Parathyroid adenoma (tissue), 2 donors: Measurements from ENCODE around the gene MATN3.

Experiments used
- H2AFZ ChIP-seq: fragments of 300-600 bp; sonication (generic); one replicate; pipeline ENCODE4 v1.7.0; 2017; ENCODE audit warnings: antibody characterized with exemption, mild to moderate bottlenecking
- H3K27ac ChIP-seq: fragments of 300-600 bp; sonication (generic); one replicate; pipeline ENCODE4 v1.7.0; 2017
- H3K27me3 ChIP-seq: fragments of 300-600 bp; sonication (generic); one replicate; pipeline ENCODE4 v1.7.0; 2017; ENCODE audit warnings: low read length; ENCODE audit not compliant: control insufficient read depth, insufficient read depth
- H3K36me3 ChIP-seq: fragments of 300-600 bp; sonication (generic); one replicate; pipeline ENCODE4 v1.7.0; 2017; ENCODE audit warnings: low read length; ENCODE audit not compliant: control insufficient read depth, insufficient read depth
- H3K4me1 ChIP-seq: fragments of 300-600 bp; sonication (generic); one replicate; pipeline ENCODE4 v1.7.0; 2017; ENCODE audit warnings: control low read depth
- H3K4me2 ChIP-seq: fragments of 300-600 bp; sonication (generic); one replicate; pipeline ENCODE4 v1.7.0; 2017; ENCODE audit warnings: low read length
- H3K4me3 ChIP-seq: fragments of 300-600 bp; sonication (generic); one replicate; pipeline ENCODE4 v1.7.0; 2017; ENCODE audit warnings: low read depth, low read length
- H3K79me2 ChIP-seq: fragments of 300-600 bp; sonication (generic); one replicate; pipeline ENCODE4 v1.7.0; 2017; ENCODE audit warnings: control low read depth
- H3K9ac ChIP-seq: fragments of 300-600 bp; sonication (generic); one replicate; pipeline ENCODE4 v1.7.0; 2017; ENCODE audit warnings: mild to moderate bottlenecking
- H3K9me3 ChIP-seq: fragments of 300-600 bp; sonication (generic); one replicate; pipeline ENCODE4 v1.7.0; 2017; ENCODE audit warnings: low read length; ENCODE audit not compliant: control insufficient read depth
- CTCF ChIP-seq: fragments of 300-600 bp; sonication (generic); IDR thresholded peaks from one replicate; pipeline ENCODE4 v1.7.0; 2017; ENCODE audit warnings: antibody characterized with exemption, mild to moderate bottlenecking
- donor health status: primary hyperparathyroidism.

Gene MATN3

GRCh38 chr2:20013126-20013849 is 820 bp upstream of the MATN3 start:
- Histone ChIP-seq H3K9ac (no peak overlapping the region), H3K9me3 (no peaks in the 10 kb centered on the region), H2AFZ (peak overlapping the region; percentile 84), H3K36me3 (no peaks in the 10 kb centered on the region), H3K4me1 (no peaks in the 10 kb centered on the region), H3K79me2 (no peaks in the 10 kb centered on the region), H3K4me2 (peak overlapping the region; percentile 34), H3K4me3 (peak overlapping the region; percentile 30), H3K27me3 (no peaks in the 10 kb centered on the region), H3K27ac (no peak overlapping the region)
- TF ChIP-seq CTCF: no peak

- Histone ChIP-seq H3K4me2 (peak overlapping the region; percentile 34), H3K27me3 (no peaks in the 10 kb centered on the region), H3K4me1 (no peaks in the 10 kb centered on the region), H2AFZ (peak overlapping the region; percentile 84), H3K4me3 (peak overlapping the region; percentile 30), H3K79me2 (no peaks in the 10 kb centered on the region), H3K9me3 (no peaks in the 10 kb centered on the region), H3K27ac (no peak overlapping the region), H3K36me3 (no peaks in the 10 kb centered on the region), H3K9ac (no peak overlapping the region)
- TF ChIP-seq CTCF: no peak
Measured at GRCh38 chr2:20012032-20012281, 511 bp downstream of the MATN3 start.

- H3K9me3 ChIP-seq: no peaks in the 10 kb centered on the region
- H3K79me2 ChIP-seq: no peaks in the 10 kb centered on the region
- H3K9ac ChIP-seq: no peak overlapping the region
- no peak for TF ChIP-seq CTCF
- H3K27me3 ChIP-seq: no peaks in the 10 kb centered on the region
- no peak overlapping the region for H3K4me2 ChIP-seq
- no peak overlapping the region for H3K4me3 ChIP-seq
- no peak overlapping the region for H2AFZ ChIP-seq
- H3K36me3 ChIP-seq: no peaks in the 10 kb centered on the region
- H3K27ac ChIP-seq: no peak overlapping the region
- H3K4me1 ChIP-seq: no peaks in the 10 kb centered on the region
Measured at GRCh38 chr2:20011276-20012031, 1.0 kb downstream of the MATN3 start.

GRCh38 chr2:20008703-20009102 is 3.8 kb downstream of the MATN3 start:
- no peak overlapping the region for H3K4me3 ChIP-seq
- H3K27me3 ChIP-seq: no peaks in the 10 kb centered on the region
- H3K27ac ChIP-seq: no peak overlapping the region
- no peaks in the 10 kb centered on the region for H3K79me2 ChIP-seq
- no peak overlapping the region for H3K9ac ChIP-seq
- no peaks in the 10 kb centered on the region for H3K9me3 ChIP-seq
- no peaks in the 10 kb centered on the region for H3K36me3 ChIP-seq
- TF ChIP-seq CTCF: no peak
- H3K4me2 ChIP-seq: no peak overlapping the region
- no peak overlapping the region for H2AFZ ChIP-seq
- no peaks in the 10 kb centered on the region for H3K4me1 ChIP-seq
